ENCODE measurements around the gene OR52E1.

OR52E1 gene

DNA sequence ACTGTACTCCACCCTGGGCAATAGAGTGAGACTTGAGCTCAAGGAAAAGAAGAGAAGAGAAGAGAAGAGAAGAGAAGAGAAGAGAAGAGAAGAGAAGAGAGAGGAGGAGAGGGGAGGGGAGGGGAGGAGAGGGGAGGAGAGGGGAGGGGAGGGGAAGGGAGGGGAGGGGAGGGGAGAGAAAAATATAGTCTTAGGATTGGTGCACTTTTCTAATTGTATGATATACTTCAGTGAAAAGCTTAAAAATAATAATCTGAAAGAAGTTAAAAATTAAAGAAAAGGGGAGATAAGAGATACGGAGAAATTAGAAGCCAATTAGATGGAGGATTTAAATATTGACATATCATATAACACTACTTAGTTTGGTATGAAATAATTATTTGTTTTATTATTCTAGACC, 49.5 kb downstream of the OR52E1 start:
- DNase-seq: no peak
